Activated CD4-positive, CD25-positive, alpha-beta regulatory T cell treated with anti-CD3 and anti-CD28 coated beads, Interleukin-2, amount 50 U/mL, for 16 hours (primary cell): ENCODE measurements around the gene SLC19A2.
"Not testable (repeated sequence)": the region's sequence is repeated elsewhere in the genome, so short reads cannot be mapped to it uniquely, and the experiment has no call there.

Source experiments
- DNase-seq: peaks from one replicate; pipeline ENCODE4 v3.0.0-alpha.2; 2020; ENCODE audit warnings: low read depth, low spot score

Gene SLC19A2

DNA sequence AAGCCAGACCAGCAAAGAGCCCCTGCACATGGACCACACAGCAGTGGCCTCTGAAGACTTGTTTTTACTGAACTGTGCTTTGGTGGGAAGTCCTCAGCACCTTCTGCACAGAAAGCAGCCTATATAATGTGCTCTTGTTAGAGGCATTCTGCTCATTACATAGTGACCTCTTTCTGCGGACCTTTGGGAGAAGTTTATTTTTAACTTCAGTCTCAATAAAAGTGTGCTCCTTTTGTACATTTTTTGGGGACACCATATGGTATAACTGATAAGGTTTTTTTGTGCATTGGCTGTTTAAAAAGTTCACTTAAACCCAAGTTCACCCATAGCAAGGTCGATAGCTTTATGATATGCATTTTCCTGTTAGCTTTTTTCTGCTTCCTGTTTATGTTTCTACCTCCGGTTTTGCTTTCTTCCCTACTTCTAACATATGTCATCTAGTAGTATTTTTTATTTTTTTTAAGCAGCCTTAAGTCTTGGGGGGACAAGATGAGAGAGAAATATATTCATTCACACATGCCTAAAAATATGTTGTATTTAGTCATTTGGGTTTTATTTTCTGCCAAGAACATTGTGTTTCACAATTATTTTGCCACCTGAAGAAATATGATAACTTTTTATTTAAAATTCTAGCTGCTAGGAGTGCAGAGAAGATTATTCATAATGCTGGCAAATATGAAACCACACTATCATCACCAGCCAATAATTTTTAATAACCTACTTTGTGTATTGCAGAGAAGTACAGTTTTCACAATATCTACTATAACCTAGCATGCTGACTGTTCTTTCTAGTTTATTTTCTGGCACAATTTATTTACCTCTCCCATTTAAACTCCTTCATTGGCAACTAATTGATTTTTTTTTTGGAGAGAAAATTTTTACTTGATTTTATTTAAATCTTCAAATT is 22.9 kb upstream of the SLC19A2 start:
- DNase-seq, result no peak

DNA sequence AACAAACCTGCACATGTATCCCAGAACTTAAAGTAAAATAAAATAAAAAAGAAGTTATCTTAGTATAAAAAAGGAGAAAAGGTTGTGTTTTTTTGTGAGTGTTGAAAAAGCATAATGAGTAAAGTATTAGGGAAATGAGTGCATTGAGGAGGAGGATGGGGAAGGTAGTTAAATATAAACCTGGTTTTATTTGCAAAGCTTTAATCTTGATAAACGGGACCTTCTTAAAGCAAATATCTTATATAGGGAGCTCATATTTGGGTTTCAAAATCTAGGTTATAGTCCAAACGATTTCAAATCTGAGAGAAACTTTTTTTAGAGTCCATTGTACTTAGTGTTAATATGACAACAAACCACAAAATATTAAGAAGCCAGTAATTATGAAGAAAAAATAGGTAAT is 21.7 kb upstream of the SLC19A2 start:
- no peak for DNase-seq

GRCh38 chr1:169503601-169504000 is 17.9 kb upstream of the SLC19A2 start:
- not testable (repeated sequence) for DNase-seq

- DNase-seq, result no peak
These were observed 14.1 kb upstream of the SLC19A2 start for GRCh38 chr1:169499807-169500206.

DNA sequence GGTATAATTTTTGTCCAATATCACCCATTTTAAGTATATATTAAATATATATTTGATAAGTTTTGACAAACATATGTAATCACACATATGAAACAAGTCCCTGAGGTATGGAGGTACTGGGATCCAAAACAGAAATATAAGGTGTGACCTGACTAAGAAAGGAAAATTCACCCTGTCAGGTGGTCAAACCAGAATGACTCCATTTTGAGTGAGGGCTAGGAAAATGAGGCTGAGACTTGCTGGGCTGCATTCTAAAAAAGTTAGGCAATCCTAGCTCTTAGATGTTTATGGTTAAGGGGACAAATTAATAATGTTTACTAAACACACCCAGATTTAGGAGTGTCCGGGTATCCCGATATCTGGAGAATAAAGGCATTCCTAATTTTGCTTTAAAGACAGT is 11.6 kb upstream of the SLC19A2 start:
- DNase-seq, result no peak

- no peak for DNase-seq
These were observed 10.2 kb upstream of the SLC19A2 start for GRCh38 chr1:169495916-169496315.

DNA sequence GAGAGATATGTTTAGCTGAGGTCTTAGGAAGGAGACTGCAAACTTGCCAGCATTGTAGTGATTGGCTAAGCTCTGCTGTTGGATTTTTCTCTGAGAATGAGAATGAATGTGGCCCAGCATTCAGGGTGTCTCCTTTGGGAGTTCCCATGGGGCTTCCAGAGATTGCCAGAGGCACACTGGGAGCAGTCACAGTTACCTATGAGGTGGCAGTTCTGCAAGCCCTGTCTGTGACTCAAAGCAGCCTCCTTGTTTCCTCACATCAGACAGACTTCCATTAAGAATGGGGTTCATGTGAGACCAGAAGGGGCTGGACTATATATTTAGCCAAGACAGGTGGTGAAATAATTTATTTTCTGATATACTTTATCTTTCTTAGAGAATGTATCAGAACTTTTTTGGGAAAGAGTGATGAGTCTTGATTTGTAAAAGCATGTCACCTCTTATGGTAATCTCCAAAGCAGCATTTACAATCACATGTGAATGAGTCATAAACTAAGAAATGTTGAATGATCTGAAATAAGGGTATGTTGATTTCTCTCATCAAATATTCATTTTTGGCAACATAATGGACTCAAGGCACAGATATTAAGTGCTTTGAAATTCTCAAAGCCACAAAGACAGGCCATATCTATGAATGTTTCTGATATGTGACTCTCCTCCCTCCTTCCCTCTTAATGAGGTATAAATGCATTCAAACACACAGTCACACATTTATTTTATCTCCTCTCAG is 9.5 kb upstream of the SLC19A2 start:
- DNase-seq, result no peak

DNA sequence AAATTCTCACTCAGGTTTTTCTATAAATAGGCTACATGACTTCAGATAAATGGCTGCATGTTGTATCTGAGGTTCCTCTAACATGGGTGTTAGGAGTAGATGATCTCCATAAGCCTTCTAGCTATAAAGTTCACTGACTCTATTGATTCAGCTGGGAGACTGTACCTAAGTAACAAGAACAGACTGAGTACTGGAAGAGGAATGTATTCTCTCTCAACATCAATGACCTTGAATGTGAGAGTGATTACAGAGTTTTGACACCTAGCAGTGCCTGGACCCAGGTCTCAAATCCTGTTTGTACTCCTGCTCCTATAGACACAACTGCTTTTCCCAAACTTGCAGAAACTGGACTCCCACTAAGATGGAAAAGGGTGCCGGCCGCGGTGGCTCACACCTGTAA is 8.6 kb upstream of the SLC19A2 start:
- DNase-seq, result no peak

GRCh38 chr1:169493251-169493650 is 7.5 kb upstream of the SLC19A2 start:
- no peak for DNase-seq

- DNase-seq, result no peak
These were observed 6.1 kb upstream of the SLC19A2 start for GRCh38 chr1:169491845-169492281.

DNA sequence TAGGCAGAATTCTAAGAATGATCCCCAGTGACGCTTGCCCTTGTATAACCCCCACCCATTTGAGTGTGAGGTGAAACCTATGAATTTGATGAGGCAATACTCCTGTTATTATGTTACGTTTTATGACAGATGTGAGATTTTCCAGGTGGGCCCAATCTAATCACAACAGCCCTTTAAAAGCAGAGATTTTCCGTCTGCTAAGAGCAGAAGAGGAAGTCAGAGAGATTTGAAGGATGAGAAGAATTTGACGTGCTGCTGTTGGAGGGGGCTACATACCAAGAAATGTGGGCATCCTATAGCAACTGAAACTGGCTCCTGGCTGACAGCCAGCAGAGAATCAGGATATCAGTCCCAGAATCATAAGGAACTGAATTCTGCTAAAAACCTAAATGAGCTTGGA is 2.4 kb upstream of the SLC19A2 start:
- DNase-seq, result no peak

GRCh38 chr1:169487561-169487960 is 1.8 kb upstream of the SLC19A2 start:
- no peak for DNase-seq

- no peak for DNase-seq
These were observed 1.4 kb upstream of the SLC19A2 start for GRCh38 chr1:169487133-169487532.

DNA sequence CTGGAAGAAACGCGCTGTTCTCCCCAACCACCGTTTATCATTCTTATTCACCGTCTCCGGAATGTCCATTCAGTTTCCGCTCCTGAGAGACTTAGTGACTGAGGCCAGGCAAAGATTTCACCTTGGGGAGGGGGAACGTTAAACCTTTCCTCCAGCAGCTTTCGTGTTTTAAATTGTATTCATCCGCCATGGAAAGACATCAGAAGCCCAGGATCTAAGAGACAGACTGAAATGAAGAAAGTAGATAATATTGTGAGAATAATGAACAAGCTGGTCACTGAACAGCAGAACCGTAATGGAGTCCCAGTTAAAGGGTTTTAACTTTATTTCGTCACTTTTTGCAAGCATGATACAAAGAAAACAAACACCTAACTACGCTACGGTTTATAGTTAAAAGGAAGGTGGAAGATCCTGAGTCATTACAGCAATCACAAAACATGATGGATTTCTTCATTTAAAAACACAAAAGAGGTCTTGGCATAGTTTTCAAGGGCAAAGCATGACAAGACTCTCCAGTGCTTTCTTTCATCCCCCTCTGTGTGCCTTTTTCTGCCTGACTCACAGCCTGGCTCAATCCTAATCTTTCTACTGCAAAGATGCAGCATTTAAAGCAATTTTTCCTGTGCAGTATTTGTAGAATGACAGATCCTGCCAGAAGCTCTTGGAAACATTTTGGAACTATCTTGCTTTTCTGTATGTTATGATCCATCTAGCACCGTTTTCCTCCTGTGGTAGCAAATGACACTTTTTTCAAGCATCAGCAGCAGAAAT is 722 bp upstream of the SLC19A2 start:
- no peak for DNase-seq

DNA sequence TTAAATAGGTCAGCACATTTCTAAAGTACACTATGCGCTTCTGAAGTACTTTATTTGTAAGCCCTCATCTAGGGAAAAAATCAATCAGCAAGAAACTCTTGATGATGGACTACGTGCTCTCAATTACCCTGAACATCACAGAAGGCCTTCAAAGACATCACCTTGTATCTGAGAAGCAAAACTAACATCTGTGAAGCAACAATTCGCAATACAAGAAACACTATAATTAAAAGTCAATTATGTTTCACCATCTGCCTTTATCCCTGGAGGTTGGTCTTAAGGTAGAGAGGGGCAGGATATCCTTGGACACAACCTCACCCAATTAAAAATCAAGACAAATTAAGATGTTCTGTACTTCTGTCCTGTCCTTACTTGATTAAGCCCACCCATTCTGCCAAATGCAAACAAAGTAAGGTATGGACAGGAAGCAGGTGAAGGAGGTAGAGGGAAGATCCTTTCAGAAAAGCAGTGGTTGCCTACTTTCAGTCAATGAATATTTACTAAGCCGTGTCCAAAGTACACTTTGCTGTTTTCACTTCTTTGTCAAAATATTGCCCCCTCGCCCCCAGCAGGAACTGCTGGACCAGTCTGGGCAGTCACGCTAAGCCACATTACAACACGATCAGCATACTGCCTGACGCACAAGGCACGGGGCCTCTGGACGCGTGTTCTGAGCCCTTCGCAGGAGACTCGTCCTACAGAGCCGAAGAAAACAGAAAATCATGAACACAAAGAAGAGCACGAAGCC is 887 bp downstream of the SLC19A2 start:
- DNase-seq, result no peak

- no peak for DNase-seq
These were observed 1.6 kb downstream of the SLC19A2 start for GRCh38 chr1:169484101-169484500.

- no peak for DNase-seq
These were observed 2.2 kb downstream of the SLC19A2 start for GRCh38 chr1:169483500-169483966.

GRCh38 chr1:169479363-169480066 is 6.2 kb downstream of the SLC19A2 start:
- DNase-seq, result no peak

DNA sequence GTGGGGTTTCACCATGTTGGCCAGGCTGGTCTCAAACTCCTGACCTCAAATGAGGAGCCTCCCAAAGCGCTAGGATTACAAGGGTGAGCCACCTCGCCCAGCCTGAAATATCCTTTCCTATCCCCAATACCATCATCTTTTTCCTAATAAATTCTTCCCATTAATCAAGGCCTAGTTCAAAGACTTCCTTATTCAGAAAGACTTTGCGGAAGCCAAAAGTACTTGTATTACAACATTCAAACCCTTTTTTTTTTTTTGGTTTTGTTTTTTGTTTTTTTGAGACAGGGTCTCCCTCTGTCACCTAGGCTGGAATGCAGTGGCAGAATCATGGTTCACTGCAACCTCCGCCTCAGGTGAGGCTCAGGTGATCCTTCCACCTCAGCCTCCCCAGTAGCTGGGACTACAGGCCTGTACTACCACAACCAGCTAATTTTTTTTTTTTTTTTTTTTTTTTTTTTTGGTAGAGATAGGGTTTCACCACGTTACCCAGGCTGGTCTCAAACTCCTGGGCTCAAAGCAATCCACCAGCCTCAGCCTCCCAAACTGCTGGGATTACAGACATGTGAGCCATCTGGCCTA is 7.6 kb downstream of the SLC19A2 start:
- no peak for DNase-seq

GRCh38 chr1:169475806-169476387 is 9.8 kb downstream of the SLC19A2 start:
- no peak for DNase-seq
